IMR-90 (cell line): ENCODE results near the gene STON2.

Source experiments
- MAZ ChIP-seq: IDR thresholded peaks from 2 replicates; pipeline ENCODE4 v1.6.1; 2012; ENCODE audit warnings: low read depth, mild to moderate bottlenecking, low read length, improper control_type of control experiment, moderate library complexity, borderline replicate concordance
- POLR2A ChIP-seq: IDR thresholded peaks from 2 replicates; pipeline ENCODE4 v1.6.1; 2012; ENCODE audit warnings: mild to moderate bottlenecking, low read depth, low read length
- RCOR1 ChIP-seq: IDR thresholded peaks from 2 replicates; pipeline ENCODE4 v1.6.1; 2012; ENCODE audit warnings: mild to moderate bottlenecking, low read length, improper control_type of control experiment; ENCODE audit not compliant: insufficient replicate concordance

DNA sequence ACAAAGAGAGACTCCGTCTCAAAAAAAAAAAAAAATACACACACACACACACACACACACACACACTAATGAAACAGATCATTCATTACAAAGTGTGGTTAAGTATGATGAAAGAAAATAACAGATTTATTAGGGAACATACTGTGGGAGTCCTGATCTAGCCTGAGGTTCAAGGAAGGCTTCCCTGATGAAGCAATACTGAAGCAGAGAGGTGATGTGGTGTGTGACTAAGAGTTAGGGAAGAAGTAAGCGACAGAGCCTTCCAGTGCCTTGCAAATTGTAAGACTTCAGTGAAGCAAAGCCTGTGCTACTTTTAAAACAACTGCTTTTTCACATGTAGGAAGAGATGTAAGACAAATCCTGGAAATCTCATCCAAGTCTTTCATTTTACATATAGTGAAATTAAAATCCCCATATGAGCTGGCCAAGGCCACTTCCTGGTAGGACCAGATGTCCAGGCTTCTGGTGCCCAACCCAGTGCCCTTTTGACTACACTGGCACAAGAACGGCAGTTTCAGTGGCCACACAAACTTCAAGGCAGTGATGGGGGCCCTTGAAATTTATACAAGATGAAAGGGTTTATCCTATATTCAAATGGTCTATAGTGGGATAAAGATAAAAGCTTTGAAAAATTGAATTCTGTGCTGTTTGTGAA, 86.2 kb downstream of the STON2 start:
- no peak for TF ChIP-seq RCOR1
- TF ChIP-seq POLR2A = no peak
- no peak for TF ChIP-seq MAZ
